HG02970 (cell line): ENCODE results near the gene NDUFS5.
"Not testable (repeated sequence)": the region's sequence is repeated elsewhere in the genome, so short reads cannot be mapped to it uniquely, and the experiment has no call there.

ENCODE experiments used
- ATAC-seq: cut with Tn5 transposase; IDR thresholded peaks from one replicate; pipeline ENCODE4 v1.9.1; 2021; ENCODE audit warnings: mild to moderate bottlenecking, moderate library complexity, moderate number of reproducible peaks; ENCODE audit not compliant: unreplicated experiment, low FRiP score

NDUFS5 gene

GRCh38 chr1:39006726-39007645 lies 19.2 kb upstream of the NDUFS5 start:
- no peak for ATAC-seq

- ATAC-seq = not testable (repeated sequence)
Observed at GRCh38 chr1:39014956-39015355, 11.2 kb upstream of the NDUFS5 start.

- no peak for ATAC-seq
Observed at GRCh38 chr1:39016604-39017171, 9.5 kb upstream of the NDUFS5 start.

GRCh38 chr1:39017266-39017665 lies 8.9 kb upstream of the NDUFS5 start:
- no peak for ATAC-seq

GRCh38 chr1:39020494-39020893 lies 5.7 kb upstream of the NDUFS5 start:
- not testable (repeated sequence) for ATAC-seq

- no peak for ATAC-seq
Observed at GRCh38 chr1:39021426-39021825, 4.7 kb upstream of the NDUFS5 start.

- ATAC-seq = no peak
Observed at GRCh38 chr1:39023140-39023539, 3.0 kb upstream of the NDUFS5 start.

- no peak for ATAC-seq
Observed at GRCh38 chr1:39026866-39027507, 837 bp downstream of the NDUFS5 start.

GRCh38 chr1:39034114-39034654 lies 8.0 kb downstream of the NDUFS5 start:
- no peak for ATAC-seq

- no peak for ATAC-seq
Observed at GRCh38 chr1:39036678-39037077, 10.5 kb downstream of the NDUFS5 start.

GRCh38 chr1:39043513-39043912 lies 17.4 kb downstream of the NDUFS5 start:
- no peak for ATAC-seq

- no peak for ATAC-seq
Observed at GRCh38 chr1:39044762-39045161, 18.6 kb downstream of the NDUFS5 start.

GRCh38 chr1:39045231-39045630 lies 19.1 kb downstream of the NDUFS5 start:
- no peak for ATAC-seq

- ATAC-seq = no peak
Observed at GRCh38 chr1:39046613-39047210, 20.6 kb downstream of the NDUFS5 start.

- no peak for ATAC-seq
Observed at GRCh38 chr1:39047374-39048229, 21.5 kb downstream of the NDUFS5 start.

- ATAC-seq = no peak
Observed at GRCh38 chr1:39048745-39049370, 22.7 kb downstream of the NDUFS5 start.

- no peak for ATAC-seq
Observed at GRCh38 chr1:39050001-39050400, 23.9 kb downstream of the NDUFS5 start.

- not testable (repeated sequence) for ATAC-seq
Observed at GRCh38 chr1:39051193-39051850, 25.2 kb downstream of the NDUFS5 start.

GRCh38 chr1:39051956-39052355 lies 25.8 kb downstream of the NDUFS5 start:
- no peak for ATAC-seq
